Measurements from ENCODE around the gene MAGEF1.

MAGEF1 gene

GRCh38 chr3:184669578-184669977 lies 42.3 kb downstream of the MAGEF1 start:
- DNase-seq, result no peak

- DNase-seq, result no peak
These were observed 45.4 kb downstream of the MAGEF1 start for GRCh38 chr3:184666442-184666841.

- no peak for DNase-seq
These were observed 46.8 kb downstream of the MAGEF1 start for GRCh38 chr3:184665101-184665500.

GRCh38 chr3:184663756-184664155 lies 48.1 kb downstream of the MAGEF1 start:
- DNase-seq, result peak; percentile 82

GRCh38 chr3:184663356-184663755 lies 48.5 kb downstream of the MAGEF1 start:
- peak; percentile 15 for DNase-seq

- peak; percentile 36 for DNase-seq
These were observed 49.7 kb downstream of the MAGEF1 start for GRCh38 chr3:184662187-184662586.

- DNase-seq, result no peak
These were observed 50.9 kb downstream of the MAGEF1 start for GRCh38 chr3:184660931-184661330.

All from fibroblast of skin of scalp (primary cell).